Colonic mucosa (tissue), 4 donors: Measurements from ENCODE around the gene DIP2C. TPM values are rescaled to one million over a fixed set of nuclear protein-coding genes. Genes with fewer than 3 reads are reported as not detected.

Experiments used
- DNase-seq: peaks from one replicate; pipeline ENCODE4 v3.0.0-alpha.2; 2020
- H3K27ac ChIP-seq: fragments of 200-600 bp; one replicate; pipeline ENCODE4 v1.8.0; 2021
- H3K27me3 ChIP-seq: fragments of 200-600 bp; one replicate; pipeline ENCODE4 v1.8.0; 2021
- H3K36me3 ChIP-seq: fragments of 200-600 bp; one replicate; pipeline ENCODE4 v1.8.0; 2021
- H3K4me1 ChIP-seq: fragments of 200-600 bp; one replicate; pipeline ENCODE4 v1.8.0; 2021; ENCODE audit warnings: mild to moderate bottlenecking
- H3K4me3 ChIP-seq: fragments of 200-600 bp; one replicate; pipeline ENCODE4 v1.8.0; 2021
- H3K9ac ChIP-seq, 2 donors: one replicate each; pipeline ENCODE4 v1.7.0; 2013; ENCODE audit warnings: control low read depth in 2 of 2, low read depth in 2 of 2, low read length in 2 of 2
- H3K9me3 ChIP-seq: fragments of 200-600 bp; one replicate; pipeline ENCODE4 v1.8.0; 2021
- intact Hi-C: fragments of 100-400 bp; cut with DNase I; formaldehyde crosslinking; loops from one replicate; pipeline ENCODE4 v1.14.1; 2022
- total RNA-seq, 2 donors: library from RNA; stranded (reverse); fragmentation: NEBNext Ultra II Directional in 1 of 2; extraction: Animal tissue kit (Norgen Biotek cat#: 25700) in 1 of 2; gene quantifications; one replicate each; pipeline ENCODE4 v1.2.1, GENCODE V29; 2021
- TF ChIP-seq, protein P1 (sequence below): fragments of 200-600 bp; IDR thresholded peaks from one replicate; pipeline ENCODE4 v1.8.0; 2022; ENCODE audit warnings: antibody characterized with exemption, mild to moderate bottlenecking
- donor health status: healthy.
- donor health status: DM: no; HTN: no; CAD: no.
- donor health status: DM: no; HTN: no; CAD: no.

Gene DIP2C
- total RNA-seq, 2 donors from 2014 or later: 7.6 to 11.2 TPM

DNA sequence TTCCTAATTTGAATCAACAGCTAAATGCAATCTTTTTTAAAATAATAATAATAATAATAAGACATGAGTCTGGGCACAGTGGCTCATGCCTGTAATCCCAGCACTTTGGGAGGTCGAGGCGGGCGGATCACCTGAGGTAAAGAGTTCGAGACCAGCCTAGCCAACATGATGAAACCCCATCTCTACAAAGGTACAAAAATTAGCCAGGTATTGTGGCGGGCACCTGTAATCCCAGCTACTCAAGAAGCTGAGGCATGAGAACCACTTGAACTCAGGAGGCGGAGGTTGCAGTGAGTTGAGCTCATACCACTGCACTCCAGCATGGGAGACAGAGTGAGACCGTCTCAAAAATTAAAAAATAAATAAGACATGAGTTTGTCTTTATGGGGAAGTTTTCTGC, 3.9 kb downstream of the DIP2C start:
- Histone ChIP-seq H3K36me3 (no peaks in the 10 kb centered on the region), H3K9me3 (no peaks in the 10 kb centered on the region), H3K4me1 (no peaks in the 10 kb centered on the region), H3K4me3 (no peak overlapping the region), H3K27me3 (no peaks in the 10 kb centered on the region), H3K9ac (no peak overlapping the region), H3K27ac (no peak overlapping the region)
- DNase-seq: no peak
- TF ChIP-seq, protein P1, sequence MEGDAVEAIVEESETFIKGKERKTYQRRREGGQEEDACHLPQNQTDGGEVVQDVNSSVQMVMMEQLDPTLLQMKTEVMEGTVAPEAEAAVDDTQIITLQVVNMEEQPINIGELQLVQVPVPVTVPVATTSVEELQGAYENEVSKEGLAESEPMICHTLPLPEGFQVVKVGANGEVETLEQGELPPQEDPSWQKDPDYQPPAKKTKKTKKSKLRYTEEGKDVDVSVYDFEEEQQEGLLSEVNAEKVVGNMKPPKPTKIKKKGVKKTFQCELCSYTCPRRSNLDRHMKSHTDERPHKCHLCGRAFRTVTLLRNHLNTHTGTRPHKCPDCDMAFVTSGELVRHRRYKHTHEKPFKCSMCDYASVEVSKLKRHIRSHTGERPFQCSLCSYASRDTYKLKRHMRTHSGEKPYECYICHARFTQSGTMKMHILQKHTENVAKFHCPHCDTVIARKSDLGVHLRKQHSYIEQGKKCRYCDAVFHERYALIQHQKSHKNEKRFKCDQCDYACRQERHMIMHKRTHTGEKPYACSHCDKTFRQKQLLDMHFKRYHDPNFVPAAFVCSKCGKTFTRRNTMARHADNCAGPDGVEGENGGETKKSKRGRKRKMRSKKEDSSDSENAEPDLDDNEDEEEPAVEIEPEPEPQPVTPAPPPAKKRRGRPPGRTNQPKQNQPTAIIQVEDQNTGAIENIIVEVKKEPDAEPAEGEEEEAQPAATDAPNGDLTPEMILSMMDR: no peak
- intact Hi-C loops: no loop called here

DNA sequence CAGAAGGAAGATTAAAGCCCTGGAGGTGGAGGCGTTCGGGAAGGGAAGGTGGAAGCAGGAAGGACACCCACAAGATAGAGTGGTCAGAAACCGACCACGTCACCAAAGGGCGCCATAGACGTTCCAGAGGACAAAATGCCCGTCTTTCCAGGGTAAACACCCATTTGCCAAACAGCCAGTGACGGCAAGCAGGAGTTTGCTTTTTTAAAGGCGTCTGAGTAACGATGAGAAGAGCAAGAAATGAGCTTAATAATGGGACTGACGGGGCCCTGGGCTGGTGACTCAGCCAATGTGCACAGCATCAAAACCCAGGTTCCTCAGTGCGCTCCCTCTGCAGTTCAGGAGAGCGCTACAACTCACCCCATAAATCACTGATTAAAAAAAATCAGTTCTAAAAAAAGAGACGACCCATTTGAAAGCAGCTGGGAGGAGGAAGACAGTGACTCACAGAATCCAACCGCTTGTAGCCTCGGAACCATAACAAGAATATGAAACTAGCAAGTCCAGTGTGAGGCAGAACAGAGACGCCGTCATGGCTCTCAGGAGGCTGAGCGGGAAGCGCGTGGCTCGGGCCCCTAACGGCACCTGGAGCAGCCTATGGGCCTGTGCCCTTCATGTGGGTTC, 5.9 kb downstream of the DIP2C start:
- Histone ChIP-seq H3K9me3 (no peaks in the 10 kb centered on the region), H3K27me3 (no peaks in the 10 kb centered on the region), H3K36me3 (no peaks in the 10 kb centered on the region), H3K4me3 (no peak overlapping the region), H3K27ac (peak overlapping the region; percentile 20), H3K9ac (no peak overlapping the region), H3K4me1 (no peaks in the 10 kb centered on the region)
- TF ChIP-seq, protein P1: no peak
- intact Hi-C loops: no loop called here
- no peak for DNase-seq

DNA sequence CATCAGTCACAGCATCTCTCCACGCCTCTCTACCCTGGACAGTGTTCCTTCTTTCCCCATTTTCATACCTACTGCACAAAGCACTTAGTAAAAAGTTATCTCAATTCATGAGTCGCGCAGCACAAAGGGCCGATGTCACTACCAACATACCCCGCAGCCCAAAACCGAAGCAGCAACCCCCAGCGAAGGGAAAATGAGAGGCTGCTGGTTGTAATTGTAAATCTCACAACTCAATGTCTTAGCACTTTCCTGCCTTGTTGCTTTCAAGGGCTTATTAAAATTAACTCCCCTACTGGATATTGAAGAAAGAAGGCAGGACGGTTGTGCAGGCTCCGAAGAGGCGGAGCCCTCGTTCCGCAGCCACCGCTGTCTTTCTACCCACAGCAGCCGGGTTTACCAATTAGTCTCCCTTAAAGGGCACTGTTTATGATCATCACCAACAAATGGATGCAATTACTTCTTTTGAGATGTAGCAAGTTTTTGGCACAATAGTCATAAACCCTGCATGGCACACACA, 6.5 kb downstream of the DIP2C start:
- intact Hi-C loops: no loop called here
- no peak for DNase-seq
- H3K4me1 ChIP-seq: no peaks in the 10 kb centered on the region
- no peaks in the 10 kb centered on the region for H3K36me3 ChIP-seq
- H3K9ac ChIP-seq: no peak overlapping the region
- peak overlapping the region; percentile 18 for H3K27ac ChIP-seq
- no peak overlapping the region for H3K4me3 ChIP-seq
- no peaks in the 10 kb centered on the region for H3K9me3 ChIP-seq
- no peaks in the 10 kb centered on the region for H3K27me3 ChIP-seq
- TF ChIP-seq, protein P1: no peak

DNA sequence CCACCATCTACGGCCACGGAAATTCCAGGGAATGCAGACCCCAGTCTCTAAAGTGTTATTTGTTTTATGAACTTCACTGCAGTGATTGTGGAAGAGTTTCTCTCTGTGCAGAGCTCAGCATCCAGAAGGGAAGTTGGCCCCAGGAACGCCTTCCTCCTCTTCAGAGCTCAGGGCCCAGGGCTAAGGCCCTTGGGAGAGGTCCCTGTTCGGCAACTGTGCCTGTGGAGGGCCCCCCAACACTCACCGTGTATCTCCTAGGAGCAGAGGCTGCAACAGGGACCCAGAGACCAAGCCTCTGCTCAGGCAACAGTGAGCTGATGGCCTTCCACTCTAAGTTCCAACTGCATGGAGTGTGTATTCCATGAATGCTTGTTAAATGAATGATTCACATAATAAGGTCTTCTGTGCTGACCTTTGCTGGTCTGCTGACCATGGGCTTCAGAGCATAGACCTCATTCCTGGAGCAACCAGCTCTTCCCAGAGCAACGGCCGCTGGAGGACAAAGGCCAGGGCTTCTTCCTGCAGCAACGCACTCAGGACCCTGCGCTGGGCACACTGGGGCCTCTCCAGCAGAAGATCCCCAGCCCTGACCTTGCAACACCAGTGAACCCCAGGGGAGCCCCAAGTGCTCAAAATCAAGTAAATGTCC, 7.7 kb downstream of the DIP2C start:
- TF ChIP-seq, protein P1: no peak
- intact Hi-C loops: no loop called here
- no peaks in the 10 kb centered on the region for H3K4me1 ChIP-seq

DNA sequence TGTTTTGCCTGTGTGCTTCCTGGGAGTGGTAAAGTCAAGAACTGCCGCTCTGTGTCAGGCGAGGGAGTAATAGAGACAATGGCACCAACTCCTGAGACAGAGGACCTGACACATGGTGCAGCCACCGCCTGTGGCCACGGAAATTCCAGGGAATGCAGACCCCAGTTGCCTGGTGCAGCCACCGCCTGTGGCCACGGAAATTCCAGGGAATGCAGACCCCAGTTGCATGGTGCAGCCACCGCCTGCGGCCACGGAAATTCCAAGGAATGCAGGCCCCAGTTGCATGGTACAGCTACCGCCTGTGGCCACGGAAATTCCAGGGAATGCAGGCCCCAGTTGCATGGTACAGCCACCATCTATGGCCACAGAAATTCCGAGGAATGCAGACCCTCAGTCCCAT, 8.7 kb downstream of the DIP2C start:
- Histone ChIP-seq H3K27ac (no peak overlapping the region), H3K9ac (no peak overlapping the region), H3K9me3 (no peaks in the 10 kb centered on the region), H3K36me3 (no peaks in the 10 kb centered on the region), H3K4me3 (no peak overlapping the region), H3K27me3 (no peaks in the 10 kb centered on the region), H3K4me1 (no peaks in the 10 kb centered on the region)
- DNase-seq: no peak
- intact Hi-C loops: no loop called here
- TF ChIP-seq, protein P1: no peak

More for the DNA sequence above, 7.7 kb downstream of the DIP2C start:
- Histone ChIP-seq H3K27me3 (no peaks in the 10 kb centered on the region), H3K4me3 (no peak overlapping the region), H3K27ac (no peak overlapping the region), H3K36me3 (no peaks in the 10 kb centered on the region), H3K9me3 (no peaks in the 10 kb centered on the region), H3K9ac (no peak overlapping the region)
- DNase-seq: no peak
